ENCODE measurements around the gene FAM120A.
"Not testable (repeated sequence)": the region's sequence is repeated elsewhere in the genome, so short reads cannot be mapped to it uniquely, and the experiment has no call there.

Gene FAM120A

GRCh38 chr9:93512170-93512812 is 60.8 kb downstream of the FAM120A start:
- DNase-seq = not testable (repeated sequence)

GRCh38 chr9:93513606-93514005 is 62.1 kb downstream of the FAM120A start:
- no peak for DNase-seq

- no peak for DNase-seq
Observed at GRCh38 chr9:93517331-93517730, 65.8 kb downstream of the FAM120A start.

- no peak for DNase-seq
Observed at GRCh38 chr9:93520523-93520922, 69.0 kb downstream of the FAM120A start.

GRCh38 chr9:93522736-93523135 is 71.3 kb downstream of the FAM120A start:
- DNase-seq = no peak

- no peak for DNase-seq
Observed at GRCh38 chr9:93523518-93524144, 72.1 kb downstream of the FAM120A start.

GRCh38 chr9:93525476-93525875 is 74.0 kb downstream of the FAM120A start:
- no peak for DNase-seq

GRCh38 chr9:93531374-93531773 is 79.9 kb downstream of the FAM120A start:
- no peak for DNase-seq

GRCh38 chr9:93532141-93532540 is 80.7 kb downstream of the FAM120A start:
- DNase-seq = no peak

GRCh38 chr9:93533863-93534262 is 82.4 kb downstream of the FAM120A start:
- DNase-seq = no peak

GRCh38 chr9:93536167-93536566 is 84.7 kb downstream of the FAM120A start:
- no peak for DNase-seq

GRCh38 chr9:93536874-93537273 is 85.4 kb downstream of the FAM120A start:
- no peak for DNase-seq

GRCh38 chr9:93540305-93540704 is 88.8 kb downstream of the FAM120A start:
- DNase-seq = no peak

- no peak for DNase-seq
Observed at GRCh38 chr9:93541005-93541404, 89.5 kb downstream of the FAM120A start.

GRCh38 chr9:93541581-93542349 is 90.3 kb downstream of the FAM120A start:
- DNase-seq = no peak

- no peak for DNase-seq
Observed at GRCh38 chr9:93543117-93543516, 91.6 kb downstream of the FAM120A start.

- peak; percentile 7 for DNase-seq
Observed at GRCh38 chr9:93546356-93546755, 94.9 kb downstream of the FAM120A start.

GRCh38 chr9:93549611-93550010 is 98.1 kb downstream of the FAM120A start:
- no peak for DNase-seq

- no peak for DNase-seq
Observed at GRCh38 chr9:93552923-93553322, 101.4 kb downstream of the FAM120A start.

- DNase-seq = no peak
Observed at GRCh38 chr9:93555370-93555769, 103.9 kb downstream of the FAM120A start.

- no peak for DNase-seq
Observed at GRCh38 chr9:93557366-93558137, 106.1 kb downstream of the FAM120A start.

- DNase-seq = no peak
Observed at GRCh38 chr9:93558503-93558902, 107.0 kb downstream of the FAM120A start.

- DNase-seq = no peak
Observed at GRCh38 chr9:93560991-93561390, 109.5 kb downstream of the FAM120A start.
